Measurements from ENCODE around the gene CASP9. TPM values are rescaled to one million over a fixed set of nuclear protein-coding genes. Genes with fewer than 3 reads are reported as not detected.

The CASP9 gene
- 3.2 and 3.5 TPM in 2 replicates for total RNA-seq

- DNase-seq (ENCODE audit: low read depth in 2 of 2): no peak
These were observed at the start of gene CASP9 for GRCh38 chr1:15524021-15524282. CASP9 (minus strand) TSS chr1:15524215; CDS start chr1:15524200, 15 bp downstream.

- DNase-seq (ENCODE audit: low read depth in 2 of 2): no peak
These were observed 49.5 kb upstream of the CASP9 start for GRCh38 chr1:15573477-15573876.

DNA sequence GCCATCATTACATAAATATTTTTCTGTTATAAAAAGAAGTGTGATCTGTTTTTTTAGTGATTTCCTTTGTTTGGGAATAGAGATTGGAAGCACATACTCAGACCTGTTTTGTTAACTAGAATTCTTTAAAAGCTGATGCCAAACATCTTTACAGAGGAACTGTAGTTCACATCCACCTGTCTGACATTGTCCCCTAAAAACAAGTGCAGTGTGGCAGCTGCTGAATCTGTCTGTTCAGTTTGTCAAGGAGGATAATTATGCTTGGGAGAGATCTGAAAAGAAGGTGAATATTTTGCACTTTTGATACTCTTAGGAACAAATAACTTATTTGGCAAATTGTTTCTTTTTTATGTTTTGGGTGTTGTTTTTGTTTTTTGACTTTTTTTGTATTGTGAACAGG, 47.3 kb upstream of the CASP9 start:
- DNase-seq (ENCODE audit: low read depth in 2 of 2): no peak

DNA sequence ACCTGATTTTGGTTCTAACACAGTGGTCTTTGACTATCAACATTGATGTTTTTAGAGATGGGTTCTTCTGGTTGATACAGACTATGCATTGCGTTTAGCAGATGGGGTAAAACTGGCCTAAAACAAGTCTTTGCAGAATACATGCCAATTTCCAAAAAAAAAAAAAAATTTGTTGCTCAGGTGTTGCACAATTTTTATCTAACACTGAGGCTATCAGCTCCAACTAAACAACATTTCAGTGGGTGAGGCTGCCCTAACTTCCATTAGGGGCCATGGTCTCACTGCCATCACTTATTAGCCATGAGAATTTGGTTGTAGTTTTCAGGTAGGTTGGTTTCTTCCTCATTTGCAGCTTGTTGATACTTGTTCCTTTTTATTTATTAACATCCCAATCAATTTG, 46.8 kb upstream of the CASP9 start:
- DNase-seq (ENCODE audit: low read depth in 2 of 2): no peak

- DNase-seq (ENCODE audit: low read depth in 2 of 2): no peak
These were observed 44.5 kb upstream of the CASP9 start for GRCh38 chr1:15568387-15569073.

DNA sequence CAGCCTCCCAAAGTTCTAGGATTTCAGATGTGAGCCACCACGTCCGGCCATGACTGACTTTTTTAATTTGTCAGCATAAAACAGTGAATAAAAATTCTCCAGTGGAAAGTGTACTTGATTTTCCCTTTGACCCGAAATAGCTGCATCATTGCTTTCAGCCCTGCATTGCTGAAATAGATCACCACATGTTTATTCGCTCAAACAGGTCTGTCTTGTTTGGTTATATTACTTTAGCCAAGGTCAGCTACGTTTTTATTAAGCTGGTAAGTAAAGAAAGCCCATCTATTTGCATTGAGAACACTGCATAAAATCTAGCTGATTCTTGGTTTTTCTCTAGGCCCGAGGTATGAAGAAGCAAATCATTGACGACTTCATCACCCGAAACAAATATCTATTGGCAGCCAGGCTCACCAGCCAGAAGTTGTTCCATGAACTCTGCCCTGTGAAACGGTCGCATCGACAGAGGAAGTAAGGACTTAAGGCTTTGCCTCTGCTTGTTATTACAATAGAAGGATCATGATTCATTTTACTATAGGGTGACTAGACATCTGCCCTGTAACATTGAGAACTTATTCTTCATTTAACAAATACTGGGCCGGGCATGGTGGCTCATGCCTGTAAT, 35.3 kb upstream of the CASP9 start:
- DNase-seq (ENCODE audit: low read depth in 2 of 2): no peak

DNA sequence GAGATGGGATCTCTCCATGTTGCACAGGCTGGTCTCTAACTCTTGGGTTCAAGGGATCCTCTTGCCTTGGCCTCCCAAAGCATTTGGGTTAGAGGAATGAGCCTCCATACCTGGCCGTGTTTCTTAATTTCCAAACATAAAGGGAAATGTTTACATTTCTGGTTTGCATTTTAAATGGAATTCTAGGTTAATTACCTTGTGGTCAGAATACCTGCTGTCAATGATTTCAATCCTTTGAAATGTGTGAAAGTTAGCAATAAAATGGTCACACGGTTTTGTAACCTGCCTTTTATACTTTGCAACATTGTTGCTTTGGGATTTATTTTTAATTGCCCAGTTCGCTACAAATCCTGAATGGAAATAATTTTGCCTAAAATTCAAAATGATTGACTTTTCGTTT, 34.5 kb upstream of the CASP9 start:
- no peak for DNase-seq (ENCODE audit: low read depth in 2 of 2)

DNA sequence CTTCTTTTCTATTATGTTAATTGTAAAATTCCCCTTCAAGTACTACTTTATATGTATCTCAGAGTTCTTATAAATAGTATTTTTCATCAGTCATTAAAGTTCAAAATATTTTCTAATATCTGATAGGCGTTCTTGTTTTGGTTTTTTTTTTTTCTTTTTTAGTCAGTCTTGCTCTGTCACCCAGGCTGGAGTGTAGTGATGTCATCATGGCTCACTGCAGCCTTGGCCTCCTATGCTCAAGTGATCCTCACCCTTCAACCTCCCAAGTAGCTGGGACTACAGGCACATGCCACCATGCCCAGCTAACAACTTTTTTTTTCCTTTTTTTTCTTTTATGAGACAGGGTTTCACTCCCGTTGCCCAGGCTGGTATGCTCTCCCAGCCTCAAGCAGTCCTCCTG, 33.6 kb upstream of the CASP9 start:
- no peak for DNase-seq (ENCODE audit: low read depth in 2 of 2)

- DNase-seq (ENCODE audit: low read depth in 2 of 2): no peak
These were observed 33.0 kb upstream of the CASP9 start for GRCh38 chr1:15557008-15557407.

GRCh38 chr1:15550573-15550972, 26.6 kb upstream of the CASP9 start:
- DNase-seq (ENCODE audit: low read depth in 2 of 2): no peak

DNA sequence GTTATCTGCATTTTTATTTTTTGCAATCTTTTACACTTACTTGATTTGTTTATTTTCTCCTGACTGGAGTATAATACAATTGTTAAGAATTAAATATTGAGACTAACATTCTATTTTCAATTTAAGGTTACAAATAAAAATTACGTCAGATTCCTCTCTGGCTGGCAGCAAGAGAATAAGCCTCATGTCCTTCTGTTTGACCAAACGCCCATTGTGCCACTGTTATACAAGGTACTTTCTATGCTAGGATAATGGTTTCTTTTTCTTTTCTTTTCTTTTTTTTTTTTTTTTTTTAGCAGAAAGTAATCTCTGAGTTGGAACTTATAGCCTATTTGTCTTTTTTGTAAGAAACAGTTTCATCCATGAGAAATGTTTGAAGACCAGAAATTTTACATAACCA, 22.6 kb upstream of the CASP9 start:
- DNase-seq (ENCODE audit: low read depth in 2 of 2): no peak

- peak in 1 of 2 donors; percentile 71 for DNase-seq (ENCODE audit: low read depth in 2 of 2)
These were observed 19.9 kb upstream of the CASP9 start for GRCh38 chr1:15543589-15544568.

DNA sequence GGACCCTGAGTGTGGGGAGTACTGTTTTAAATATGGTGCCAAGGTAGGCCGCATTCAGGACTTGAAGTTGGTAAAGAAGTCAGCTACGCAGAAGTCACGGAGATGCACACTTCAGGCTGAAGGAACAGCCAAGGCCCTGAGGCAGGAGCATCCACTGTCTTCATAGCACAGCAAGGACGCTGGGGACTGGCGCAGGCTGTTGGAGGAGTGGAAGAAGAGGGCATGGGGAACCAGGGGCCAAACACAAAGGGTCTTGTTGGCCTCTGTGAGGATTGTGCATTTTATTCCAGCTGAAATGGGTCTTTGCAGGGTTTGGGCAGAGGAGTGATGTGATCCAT, 19.2 kb upstream of the CASP9 start:
- no peak for DNase-seq (ENCODE audit: low read depth in 2 of 2)

DNA sequence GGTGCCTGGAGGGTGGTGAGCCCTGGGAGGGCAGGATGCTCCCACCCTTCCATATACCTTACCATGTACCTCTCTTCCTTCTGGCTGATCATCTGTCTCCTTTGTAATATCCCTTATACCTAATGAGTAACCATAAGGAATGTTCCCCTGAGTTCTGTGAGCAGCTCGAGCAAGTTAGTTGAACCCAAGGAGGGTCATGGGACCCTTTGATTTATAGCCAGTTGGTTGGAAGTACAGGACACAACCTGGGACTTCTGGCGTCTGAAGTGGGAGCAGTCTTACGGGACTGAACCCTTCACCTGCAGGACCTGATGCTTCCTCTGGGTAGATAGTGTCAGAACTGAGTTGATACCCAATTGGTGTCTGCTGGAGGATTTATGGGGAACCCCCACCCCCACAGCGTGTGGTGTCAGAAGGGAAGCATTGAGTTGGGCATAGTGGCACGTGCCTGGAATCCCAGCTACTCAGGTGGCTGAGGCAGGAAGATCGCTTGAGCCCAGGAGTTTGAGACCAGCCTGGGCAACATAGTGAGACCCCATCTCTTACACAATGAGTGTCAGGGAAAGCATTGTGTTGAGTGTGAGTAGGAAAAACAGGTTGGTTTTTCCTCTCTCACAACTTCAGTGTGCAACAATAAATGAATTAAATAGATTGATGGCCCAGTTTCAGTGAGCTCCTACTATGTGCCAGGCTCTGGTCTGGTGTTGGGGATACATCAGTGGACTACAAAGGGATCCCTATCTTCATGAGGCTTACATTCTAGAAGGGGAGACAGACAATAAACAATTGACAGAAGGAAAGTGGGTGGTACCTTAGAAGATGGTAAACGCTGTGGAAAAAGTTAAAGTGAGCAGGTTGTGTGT, 18.6 kb upstream of the CASP9 start:
- DNase-seq (ENCODE audit: low read depth in 2 of 2): no peak

- DNase-seq (ENCODE audit: low read depth in 2 of 2): no peak
These were observed 17.3 kb upstream of the CASP9 start for GRCh38 chr1:15541231-15541792.

DNA sequence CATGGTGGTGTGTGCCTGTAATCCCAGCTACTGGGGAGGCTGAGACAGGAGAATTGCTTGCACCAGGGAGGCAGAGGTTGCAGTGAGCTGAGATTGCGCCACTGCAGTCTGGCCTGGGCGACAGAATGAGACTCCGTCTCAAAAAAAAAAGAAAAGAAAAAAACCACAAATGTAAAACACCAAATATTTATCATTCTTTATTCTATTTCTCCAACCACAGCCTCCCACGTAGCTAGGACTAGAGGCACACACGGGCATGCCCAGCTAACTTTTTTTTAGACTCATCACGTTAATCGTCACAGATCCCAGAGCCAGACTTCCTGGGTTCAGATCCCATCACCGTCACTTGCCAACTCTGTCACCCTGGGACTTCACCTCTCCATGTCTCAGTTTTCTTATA, 16.2 kb upstream of the CASP9 start:
- no peak for DNase-seq (ENCODE audit: low read depth in 2 of 2)

DNA sequence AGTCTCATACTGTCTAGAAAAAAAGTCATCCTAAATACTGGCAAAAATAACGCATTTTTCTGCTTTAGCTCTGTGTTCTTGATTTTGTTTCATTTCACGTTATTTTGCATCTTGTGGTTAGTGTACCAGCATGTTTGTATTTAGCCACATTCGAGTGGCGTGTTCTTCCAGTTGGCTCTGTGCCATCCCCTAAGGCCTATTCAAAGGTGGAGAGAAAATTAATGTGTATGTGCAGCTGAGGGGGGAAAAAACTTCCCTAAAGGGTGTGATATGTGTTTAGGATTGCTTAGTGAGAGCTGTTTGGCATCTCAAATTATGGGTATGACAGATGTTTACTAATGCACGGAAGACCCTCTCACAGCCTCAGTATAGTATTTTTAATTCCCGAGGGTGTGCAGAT, 14.8 kb upstream of the CASP9 start:
- no peak for DNase-seq (ENCODE audit: low read depth in 2 of 2)

- DNase-seq (ENCODE audit: low read depth in 2 of 2): no peak
These were observed 7.7 kb upstream of the CASP9 start for GRCh38 chr1:15531682-15532081.

DNA sequence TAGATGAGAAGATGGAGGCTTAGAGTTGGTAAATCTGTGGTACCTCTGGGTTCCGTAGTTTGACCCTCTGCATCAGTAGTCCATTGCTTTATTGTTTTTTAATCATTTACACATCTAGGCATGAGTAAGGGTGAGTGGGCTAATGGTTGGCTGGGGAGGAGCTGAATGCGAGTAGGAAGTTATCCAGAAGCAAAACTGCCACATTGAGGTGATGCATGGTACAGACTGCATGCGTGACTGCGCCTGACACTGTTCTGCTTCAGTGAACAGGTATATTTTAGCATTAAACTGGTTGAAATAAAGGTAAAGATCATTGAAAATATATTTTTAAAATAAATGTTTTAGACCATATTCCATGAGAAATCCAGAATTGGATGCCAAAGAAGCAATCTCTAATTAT, 7.0 kb upstream of the CASP9 start:
- DNase-seq (ENCODE audit: low read depth in 2 of 2): no peak

DNA sequence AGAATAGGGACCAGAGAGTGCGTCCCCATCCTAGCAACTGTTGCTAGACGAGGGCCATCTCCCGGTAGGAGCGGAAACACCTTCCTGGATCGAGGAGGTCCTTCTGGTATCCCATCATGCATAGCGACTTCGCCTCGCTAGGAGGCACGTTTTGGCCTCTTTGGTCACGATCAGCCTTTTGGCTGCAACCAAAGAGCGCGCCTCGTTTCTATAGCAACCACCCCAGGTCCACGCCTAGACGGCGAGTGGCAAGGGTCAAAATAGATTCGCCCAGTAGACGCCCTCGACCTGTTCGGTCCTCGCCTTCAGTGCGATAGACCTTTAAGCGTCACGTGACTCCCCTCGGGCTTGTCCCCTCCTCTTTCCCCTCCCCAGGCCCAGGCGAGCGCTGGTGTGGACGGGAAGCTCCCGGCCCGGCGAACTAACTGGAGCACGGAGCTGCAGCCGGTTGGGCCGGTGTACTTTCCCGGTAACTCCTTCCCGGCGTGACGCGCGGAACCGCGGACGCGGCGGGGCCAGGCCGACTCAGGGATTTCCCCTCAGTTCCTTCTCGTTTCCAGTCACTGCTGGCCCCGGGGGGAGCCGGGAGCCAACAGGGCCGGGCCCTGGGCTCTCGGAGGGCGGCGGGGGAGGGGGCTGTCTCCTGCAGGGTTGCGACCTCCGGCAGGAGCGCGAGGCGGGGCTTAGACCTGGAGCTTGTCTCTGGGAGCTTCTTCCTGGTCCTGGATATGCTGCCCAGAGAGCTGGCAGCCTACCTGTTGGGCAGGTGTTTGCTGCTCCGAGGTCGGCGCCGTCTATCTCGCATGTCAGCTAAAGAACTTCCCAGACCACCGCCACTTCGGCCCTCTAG, 2.7 kb upstream of the CASP9 start, which contains the start of gene DNAJC16:
DNAJC16 (plus strand) TSS at position 359 of the 850 bp plus-strand sequence. CDS start 2,258 bp downstream, outside the sequence.
- peak; percentile 100 for DNase-seq (ENCODE audit: low read depth in 2 of 2)

All from dermis microvascular lymphatic vessel endothelial cell (primary cell).